SK-N-SH treated with all-trans-retinoic acid at 6 μM for 48 hours (cell line): ENCODE results near the gene SLC6A8.
"Not testable (repeated sequence)": the region's sequence is repeated elsewhere in the genome, so short reads cannot be mapped to it uniquely, and the experiment has no call there.

Source experiments
- ATAC-seq: fragments of 200-7000 bp; cut with Tn5 transposase; 3 replicates; pipeline ENCODE4 v1.9.1; 2020; ENCODE audit warnings: mild to moderate bottlenecking, moderate library complexity
- ARNTL ChIP-seq: fragments of 450-650 bp; formaldehyde crosslinking; IDR thresholded peaks from 2 replicates; pipeline ENCODE4 v1.5.0; 2020; ENCODE audit warnings: low read depth, mild to moderate bottlenecking, moderate library complexity, borderline replicate concordance
- BACH2 ChIP-seq: fragments of 250-450 bp; sonication (Bioruptor Pico); IDR thresholded peaks from 2 replicates; pipeline ENCODE4 v1.9.0; 2021; ENCODE audit warnings: mild to moderate bottlenecking, borderline replicate concordance
- CSDC2 ChIP-seq: fragments of 250-450 bp; sonication (Bioruptor Pico); IDR thresholded peaks from 2 replicates; pipeline ENCODE4 v1.5.0; 2020; ENCODE audit warnings: mild to moderate bottlenecking, moderate library complexity
- GLIS3 ChIP-seq: fragments of 250-450 bp; sonication (Bioruptor Pico); IDR thresholded peaks from 2 replicates; pipeline ENCODE4 v1.5.0; 2020; ENCODE audit warnings: mild to moderate bottlenecking, moderate library complexity
- OSR1 ChIP-seq: fragments of 250-450 bp; sonication (Bioruptor Pico); IDR thresholded peaks from 2 replicates; pipeline ENCODE4 v1.8.0; 2022; ENCODE audit warnings: moderate library complexity, mild to moderate bottlenecking, inconsistent platforms
- RARB ChIP-seq: fragments of 250-450 bp; sonication (Bioruptor Pico); IDR thresholded peaks from 2 replicates; pipeline ENCODE4 v1.8.0; 2021; ENCODE audit warnings: mild to moderate bottlenecking, moderate library complexity
- TCF4 ChIP-seq: fragments of 250-450 bp; sonication (Bioruptor Pico); IDR thresholded peaks from 2 replicates; pipeline ENCODE4 v1.8.0; 2021; ENCODE audit warnings: mild to moderate bottlenecking, moderate library complexity, borderline replicate concordance
- TOX ChIP-seq: fragments of 250-450 bp; sonication (Bioruptor Pico); IDR thresholded peaks from 2 replicates; pipeline ENCODE4 v1.8.0; 2021; ENCODE audit warnings: mild to moderate bottlenecking, moderate library complexity, borderline replicate concordance
- ZFP3 ChIP-seq: fragments of 250-450 bp; sonication (Bioruptor Pico); IDR thresholded peaks from 2 replicates; pipeline ENCODE4 v1.5.0; 2020; ENCODE audit warnings: mild to moderate bottlenecking, moderate library complexity
- ZFP30 ChIP-seq: fragments of 450-650 bp; formaldehyde crosslinking; IDR thresholded peaks from 2 replicates; pipeline ENCODE4 v1.5.0; 2022; ENCODE audit warnings: mild to moderate bottlenecking, moderate library complexity
- ZNF8 ChIP-seq: fragments of 450-650 bp; formaldehyde crosslinking; IDR thresholded peaks from 2 replicates; pipeline ENCODE4 v1.5.0; 2020; ENCODE audit warnings: mild to moderate bottlenecking, moderate library complexity
- TF ChIP-seq, protein P1 (sequence below): fragments of 250-450 bp; sonication (Bioruptor Pico); IDR thresholded peaks from 2 replicates; pipeline ENCODE4 v1.8.0; 2020; ENCODE audit warnings: mild to moderate bottlenecking, moderate library complexity, borderline replicate concordance
- TF ChIP-seq, protein P2 (sequence below): fragments of 250-450 bp; sonication (Bioruptor Pico); IDR thresholded peaks from 2 replicates; pipeline ENCODE4 v1.5.0; 2020; ENCODE audit warnings: mild to moderate bottlenecking, moderate library complexity
- TF ChIP-seq, protein P3 (sequence below): fragments of 250-450 bp; sonication (Bioruptor Pico); IDR thresholded peaks from 2 replicates; pipeline ENCODE4 v1.5.1; 2020; ENCODE audit warnings: low read depth, mild to moderate bottlenecking, moderate library complexity
- TF ChIP-seq, protein P4 (sequence below): fragments of 250-450 bp; sonication (Bioruptor Pico); IDR thresholded peaks from 2 replicates; pipeline ENCODE4 v1.5.1; 2021; ENCODE audit warnings: mild to moderate bottlenecking, moderate library complexity
- TF ChIP-seq, protein P5 (sequence below): fragments of 250-450 bp; sonication (Bioruptor Pico); IDR thresholded peaks from 2 replicates; pipeline ENCODE4 v1.8.0; 2021; ENCODE audit warnings: low read depth, mild to moderate bottlenecking, moderate library complexity, borderline replicate concordance

The SLC6A8 gene

DNA sequence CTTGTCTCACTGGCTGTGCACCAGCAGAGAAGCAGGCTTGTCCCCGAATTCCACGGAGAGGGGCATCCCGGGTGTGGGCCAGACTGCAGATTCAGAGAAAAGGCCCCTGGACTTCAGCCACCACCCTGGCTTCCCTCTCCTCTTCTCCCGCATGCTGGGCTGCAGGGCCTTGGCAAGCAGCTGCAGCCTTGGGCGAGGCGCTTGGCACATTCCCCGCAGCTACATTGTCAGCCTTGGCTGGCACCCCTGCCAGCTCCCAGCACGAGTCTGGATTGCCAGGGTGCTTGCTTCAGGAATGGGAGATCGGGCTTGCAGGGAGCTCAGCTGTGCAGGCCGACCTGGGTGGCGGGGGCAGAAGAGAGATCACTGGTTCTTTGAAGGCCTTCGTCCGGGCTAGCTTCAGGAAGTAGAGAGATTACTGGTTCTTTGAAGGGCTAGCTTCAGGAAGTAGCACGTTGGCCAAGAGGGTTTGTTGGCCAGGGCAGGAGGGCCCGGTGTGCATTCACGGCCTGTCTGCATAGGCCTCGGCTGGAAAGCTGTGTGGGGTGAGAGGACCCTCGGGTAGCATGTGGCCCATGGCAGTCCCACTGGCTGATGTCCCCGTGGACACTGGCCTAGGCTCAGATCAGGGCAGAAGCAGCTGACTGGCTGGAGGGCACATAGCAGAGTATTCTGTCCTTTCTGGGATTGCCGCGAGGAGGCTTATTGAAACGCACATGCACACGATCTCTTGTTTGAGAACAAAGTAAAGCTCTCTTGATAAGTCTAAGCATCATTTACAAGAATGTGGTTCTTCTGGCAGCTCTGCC lies 39.6 kb downstream of the SLC6A8 start:
- peak; percentile 0; the same call in 1 of the 3 replicates for ATAC-seq
- TF ChIP-seq ZFP30 (CRISPR knock-in tag): no peak
- no peak for TF ChIP-seq TCF4 (CRISPR knock-in tag)
- TF ChIP-seq, protein P1, sequence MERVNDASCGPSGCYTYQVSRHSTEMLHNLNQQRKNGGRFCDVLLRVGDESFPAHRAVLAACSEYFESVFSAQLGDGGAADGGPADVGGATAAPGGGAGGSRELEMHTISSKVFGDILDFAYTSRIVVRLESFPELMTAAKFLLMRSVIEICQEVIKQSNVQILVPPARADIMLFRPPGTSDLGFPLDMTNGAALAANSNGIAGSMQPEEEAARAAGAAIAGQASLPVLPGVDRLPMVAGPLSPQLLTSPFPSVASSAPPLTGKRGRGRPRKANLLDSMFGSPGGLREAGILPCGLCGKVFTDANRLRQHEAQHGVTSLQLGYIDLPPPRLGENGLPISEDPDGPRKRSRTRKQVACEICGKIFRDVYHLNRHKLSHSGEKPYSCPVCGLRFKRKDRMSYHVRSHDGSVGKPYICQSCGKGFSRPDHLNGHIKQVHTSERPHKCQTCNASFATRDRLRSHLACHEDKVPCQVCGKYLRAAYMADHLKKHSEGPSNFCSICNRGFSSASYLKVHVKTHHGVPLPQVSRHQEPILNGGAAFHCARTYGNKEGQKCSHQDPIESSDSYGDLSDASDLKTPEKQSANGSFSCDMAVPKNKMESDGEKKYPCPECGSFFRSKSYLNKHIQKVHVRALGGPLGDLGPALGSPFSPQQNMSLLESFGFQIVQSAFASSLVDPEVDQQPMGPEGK (CRISPR knock-in tag): no peak
- TF ChIP-seq, protein P2, sequence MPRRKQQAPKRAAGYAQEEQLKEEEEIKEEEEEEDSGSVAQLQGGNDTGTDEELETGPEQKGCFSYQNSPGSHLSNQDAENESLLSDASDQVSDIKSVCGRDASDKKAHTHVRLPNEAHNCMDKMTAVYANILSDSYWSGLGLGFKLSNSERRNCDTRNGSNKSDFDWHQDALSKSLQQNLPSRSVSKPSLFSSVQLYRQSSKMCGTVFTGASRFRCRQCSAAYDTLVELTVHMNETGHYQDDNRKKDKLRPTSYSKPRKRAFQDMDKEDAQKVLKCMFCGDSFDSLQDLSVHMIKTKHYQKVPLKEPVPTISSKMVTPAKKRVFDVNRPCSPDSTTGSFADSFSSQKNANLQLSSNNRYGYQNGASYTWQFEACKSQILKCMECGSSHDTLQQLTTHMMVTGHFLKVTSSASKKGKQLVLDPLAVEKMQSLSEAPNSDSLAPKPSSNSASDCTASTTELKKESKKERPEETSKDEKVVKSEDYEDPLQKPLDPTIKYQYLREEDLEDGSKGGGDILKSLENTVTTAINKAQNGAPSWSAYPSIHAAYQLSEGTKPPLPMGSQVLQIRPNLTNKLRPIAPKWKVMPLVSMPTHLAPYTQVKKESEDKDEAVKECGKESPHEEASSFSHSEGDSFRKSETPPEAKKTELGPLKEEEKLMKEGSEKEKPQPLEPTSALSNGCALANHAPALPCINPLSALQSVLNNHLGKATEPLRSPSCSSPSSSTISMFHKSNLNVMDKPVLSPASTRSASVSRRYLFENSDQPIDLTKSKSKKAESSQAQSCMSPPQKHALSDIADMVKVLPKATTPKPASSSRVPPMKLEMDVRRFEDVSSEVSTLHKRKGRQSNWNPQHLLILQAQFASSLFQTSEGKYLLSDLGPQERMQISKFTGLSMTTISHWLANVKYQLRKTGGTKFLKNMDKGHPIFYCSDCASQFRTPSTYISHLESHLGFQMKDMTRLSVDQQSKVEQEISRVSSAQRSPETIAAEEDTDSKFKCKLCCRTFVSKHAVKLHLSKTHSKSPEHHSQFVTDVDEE (CRISPR knock-in tag): no peak
- TF ChIP-seq ZFP3: no peak
- no peak for TF ChIP-seq GLIS3 (CRISPR knock-in tag)
- TF ChIP-seq, protein P3, sequence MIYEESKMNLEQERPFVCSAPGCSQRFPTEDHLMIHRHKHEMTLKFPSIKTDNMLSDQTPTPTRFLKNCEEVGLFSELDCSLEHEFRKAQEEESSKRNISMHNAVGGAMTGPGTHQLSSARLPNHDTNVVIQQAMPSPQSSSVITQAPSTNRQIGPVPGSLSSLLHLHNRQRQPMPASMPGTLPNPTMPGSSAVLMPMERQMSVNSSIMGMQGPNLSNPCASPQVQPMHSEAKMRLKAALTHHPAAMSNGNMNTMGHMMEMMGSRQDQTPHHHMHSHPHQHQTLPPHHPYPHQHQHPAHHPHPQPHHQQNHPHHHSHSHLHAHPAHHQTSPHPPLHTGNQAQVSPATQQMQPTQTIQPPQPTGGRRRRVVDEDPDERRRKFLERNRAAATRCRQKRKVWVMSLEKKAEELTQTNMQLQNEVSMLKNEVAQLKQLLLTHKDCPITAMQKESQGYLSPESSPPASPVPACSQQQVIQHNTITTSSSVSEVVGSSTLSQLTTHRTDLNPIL (CRISPR knock-in tag): no peak
- no peak for TF ChIP-seq OSR1 (CRISPR knock-in tag)
- TF ChIP-seq, protein P4, sequence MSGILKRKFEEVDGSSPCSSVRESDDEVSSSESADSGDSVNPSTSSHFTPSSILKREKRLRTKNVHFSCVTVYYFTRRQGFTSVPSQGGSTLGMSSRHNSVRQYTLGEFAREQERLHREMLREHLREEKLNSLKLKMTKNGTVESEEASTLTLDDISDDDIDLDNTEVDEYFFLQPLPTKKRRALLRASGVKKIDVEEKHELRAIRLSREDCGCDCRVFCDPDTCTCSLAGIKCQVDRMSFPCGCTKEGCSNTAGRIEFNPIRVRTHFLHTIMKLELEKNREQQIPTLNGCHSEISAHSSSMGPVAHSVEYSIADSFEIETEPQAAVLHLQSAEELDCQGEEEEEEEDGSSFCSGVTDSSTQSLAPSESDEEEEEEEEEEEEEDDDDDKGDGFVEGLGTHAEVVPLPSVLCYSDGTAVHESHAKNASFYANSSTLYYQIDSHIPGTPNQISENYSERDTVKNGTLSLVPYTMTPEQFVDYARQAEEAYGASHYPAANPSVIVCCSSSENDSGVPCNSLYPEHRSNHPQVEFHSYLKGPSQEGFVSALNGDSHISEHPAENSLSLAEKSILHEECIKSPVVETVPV (CRISPR knock-in tag): no peak

DNA sequence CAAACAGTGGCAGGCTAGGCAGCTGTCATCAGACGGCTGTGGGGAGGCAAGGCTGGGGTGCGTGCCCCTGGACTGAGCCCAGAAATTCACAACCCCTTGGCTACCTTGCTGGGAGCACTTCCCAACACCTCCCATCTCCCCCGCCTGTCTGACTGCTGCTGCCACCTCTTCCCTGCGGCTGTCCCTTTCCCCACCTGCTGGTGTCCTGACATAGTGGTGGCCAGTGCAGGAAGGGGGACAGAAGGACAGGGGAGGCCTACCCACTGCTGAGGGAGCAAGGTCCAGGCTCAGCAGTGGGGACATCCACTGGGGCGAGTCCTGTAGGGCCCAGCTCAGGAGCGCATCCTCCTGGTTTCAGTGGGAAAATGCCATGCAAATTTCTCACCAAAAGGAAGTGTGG lies 40.4 kb downstream of the SLC6A8 start:
- no peak for TF ChIP-seq TOX (CRISPR knock-in tag)
- no peak for TF ChIP-seq RARB (CRISPR knock-in tag)
- no peak for TF ChIP-seq BACH2 (CRISPR knock-in tag)
- no peak for TF ChIP-seq CSDC2
- no peak for TF ChIP-seq ARNTL
- TF ChIP-seq, protein P3 (CRISPR knock-in tag): no peak
- TF ChIP-seq ZFP3: no peak
- no peak for TF ChIP-seq ZNF8
- ATAC-seq: no peak

DNA sequence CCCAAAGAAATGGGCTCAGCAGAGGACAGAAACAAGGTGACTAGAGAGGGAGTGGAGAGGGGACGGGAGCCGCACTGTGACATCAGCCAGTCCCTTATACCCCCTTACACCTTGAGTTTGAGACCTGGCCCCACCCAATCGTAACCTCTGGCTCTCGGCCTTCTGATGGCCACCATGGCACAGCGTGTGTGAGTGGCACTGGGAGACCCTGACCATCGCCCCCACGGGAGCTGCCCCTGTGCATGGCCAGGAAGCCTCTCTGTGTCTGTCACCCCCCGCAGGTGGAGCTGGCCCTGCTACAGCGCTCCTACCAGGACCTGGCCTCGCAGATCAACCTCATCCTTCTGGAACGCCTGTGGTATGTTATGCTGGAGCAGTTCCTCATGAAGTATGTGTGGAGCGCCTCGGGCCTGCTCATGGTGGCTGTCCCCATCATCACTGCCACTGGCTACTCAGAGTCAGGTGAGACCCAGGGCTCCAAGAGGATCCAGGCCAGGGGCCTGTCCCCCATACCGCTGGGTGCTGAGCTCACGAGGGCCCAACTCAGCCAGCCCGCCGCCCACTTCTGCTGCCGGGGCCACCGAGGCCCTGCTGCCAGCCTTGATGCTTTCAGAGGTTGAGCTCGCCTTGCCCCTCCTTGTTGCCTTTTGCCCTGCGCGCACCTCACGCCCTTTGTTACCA lies 41.4 kb downstream of the SLC6A8 start:
- ATAC-seq: no peak
- no peak for TF ChIP-seq TCF4 (CRISPR knock-in tag)
- no peak for TF ChIP-seq GLIS3 (CRISPR knock-in tag)
- TF ChIP-seq, protein P5, sequence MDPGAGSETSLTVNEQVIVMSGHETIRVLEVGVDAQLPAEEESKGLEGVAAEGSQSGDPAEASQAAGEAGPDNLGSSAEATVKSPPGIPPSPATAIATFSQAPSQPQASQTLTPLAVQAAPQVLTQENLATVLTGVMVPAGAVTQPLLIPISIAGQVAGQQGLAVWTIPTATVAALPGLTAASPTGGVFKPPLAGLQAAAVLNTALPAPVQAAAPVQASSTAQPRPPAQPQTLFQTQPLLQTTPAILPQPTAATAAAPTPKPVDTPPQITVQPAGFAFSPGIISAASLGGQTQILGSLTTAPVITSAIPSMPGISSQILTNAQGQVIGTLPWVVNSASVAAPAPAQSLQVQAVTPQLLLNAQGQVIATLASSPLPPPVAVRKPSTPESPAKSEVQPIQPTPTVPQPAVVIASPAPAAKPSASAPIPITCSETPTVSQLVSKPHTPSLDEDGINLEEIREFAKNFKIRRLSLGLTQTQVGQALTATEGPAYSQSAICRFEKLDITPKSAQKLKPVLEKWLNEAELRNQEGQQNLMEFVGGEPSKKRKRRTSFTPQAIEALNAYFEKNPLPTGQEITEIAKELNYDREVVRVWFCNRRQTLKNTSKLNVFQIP (CRISPR knock-in tag): no peak
- TF ChIP-seq, all 23 proteins: peak for 0

DNA sequence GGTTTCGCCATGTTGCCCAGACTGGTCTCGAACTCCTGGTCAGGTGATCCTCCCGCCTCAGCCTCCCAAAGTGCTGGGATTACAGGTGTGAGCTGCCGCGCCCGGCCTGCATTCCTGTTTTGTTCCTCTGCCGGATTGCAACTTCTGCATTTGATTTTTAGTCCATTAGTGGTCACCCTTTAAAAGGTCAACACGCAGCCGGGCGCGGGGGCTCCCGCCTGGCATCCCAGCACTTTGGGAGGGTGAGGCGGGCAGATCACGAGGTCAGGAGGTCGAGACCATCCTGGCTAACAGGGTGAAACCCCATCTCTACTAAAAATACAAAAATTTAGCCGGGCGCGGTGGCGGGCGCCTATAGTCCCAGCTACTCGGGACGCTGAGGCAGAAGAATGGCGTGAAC lies 42.4 kb downstream of the SLC6A8 start:
- ATAC-seq: not testable (repeated sequence)
